H1 (cell line): Measurements from ENCODE around the gene SSU72. TPM values are rescaled to one million over a fixed set of nuclear protein-coding genes. Genes with fewer than 3 reads are reported as not detected.
"Not testable (repeated sequence)": the region's sequence is repeated elsewhere in the genome, so short reads cannot be mapped to it uniquely, and the experiment has no call there.

Experiments used
- CTCF ChIA-PET: fragments of 300-600 bp; sonication (Branson Sonifier 250); formaldehyde crosslinking; loops from one replicate; lab custom pipeline; 2021; ENCODE audit not compliant: partially characterized antibody; lab: Charles Lee
- POLR2A ChIA-PET: fragments of 300-600 bp; sonication (Branson Sonifier 250); formaldehyde crosslinking; loops from one replicate; lab custom pipeline; 2021; ENCODE audit warnings: inconsistent platforms; ENCODE audit not compliant: partially characterized antibody; lab: Charles Lee
- DNase-seq, 2 experiments: peaks; one replicate each; pipeline versions ENCODE4 v3.0.0 to v3.0.0-alpha.2; 2010 to 2022; ENCODE audit warnings: low spot score in 2 of 2, low read depth in 1 of 2, mixed read lengths in 1 of 2
- FAIRE-seq: peaks from 2 replicates; lab custom pipeline; 2011; peaks lifted over from hg19 to GRCh38; lab: Jason Lieb, UNC
- H2AFZ ChIP-seq: 2 replicates; pipeline ENCODE4 v1.8.1; 2012; ENCODE audit warnings: low read length, inconsistent platforms
- H2AK5ac ChIP-seq: 2 replicates; pipeline ENCODE4 v1.6.1; 2013; ENCODE audit warnings: low read depth, low read length
- H2BK120ac ChIP-seq: replicated peaks from 2 replicates; pipeline ENCODE3; 2013; ENCODE audit warnings: low read depth, low read length, inconsistent platforms
- H2BK12ac ChIP-seq: 2 replicates; pipeline ENCODE4 v1.6.1; 2013; ENCODE audit warnings: low read depth, low read length
- H2BK15ac ChIP-seq: 2 replicates; pipeline ENCODE4 v1.6.1; 2013; ENCODE audit warnings: low read length
- H2BK20ac ChIP-seq: 2 replicates; pipeline ENCODE4 v1.6.1; 2013; ENCODE audit warnings: low read length
- H2BK5ac ChIP-seq: 2 replicates; pipeline ENCODE4 v1.6.1; 2013; ENCODE audit warnings: low read depth, low read length
- H3K14ac ChIP-seq: 2 replicates; pipeline ENCODE4 v1.6.1; 2013; ENCODE audit warnings: inconsistent platforms; ENCODE audit not compliant: insufficient read length
- H3K18ac ChIP-seq: 2 replicates; pipeline ENCODE4 v1.6.1; 2013; ENCODE audit warnings: low read length; ENCODE audit errors: extremely low read depth
- H3K23ac ChIP-seq: 2 replicates; pipeline ENCODE4 v1.6.1; 2013; ENCODE audit warnings: inconsistent platforms; ENCODE audit not compliant: insufficient read length
- H3K23me2 ChIP-seq: 2 replicates; pipeline ENCODE4 v1.6.1; 2013; ENCODE audit warnings: low read depth, low read length
- H3K27ac ChIP-seq: 2 replicates; pipeline ENCODE4 v1.6.1; 2011; ENCODE audit warnings: low read depth, low read length, inconsistent platforms
- H3K27me3 ChIP-seq, 4 experiments: replicated peaks in 1 of 4; 1 replicate in 1 of 4; 2 replicates in 3 of 4; pipeline versions ENCODE4 v1.6.1 to v1.8.1; 2011 to 2013; ENCODE audit warnings: low read length in 3 of 4, mild to moderate bottlenecking in 3 of 4, inconsistent platforms in 2 of 4, mixed read lengths in 2 of 4, moderate library complexity in 1 of 4; ENCODE audit not compliant: control insufficient read depth in 3 of 4, insufficient read depth in 3 of 4; ENCODE audit errors: extremely low read depth in 1 of 4
- H3K36me3 ChIP-seq, 4 experiments: 2 replicates each; pipeline versions ENCODE4 v1.6.1 to v1.8.1; 2011 to 2013; ENCODE audit warnings: mild to moderate bottlenecking in 4 of 4, low read length in 3 of 4, moderate library complexity in 2 of 4, control low read depth in 1 of 4, inconsistent platforms in 1 of 4; ENCODE audit not compliant: insufficient read depth in 4 of 4, control insufficient read depth in 2 of 4
- H3K4ac ChIP-seq: replicated peaks from 2 replicates; pipeline ENCODE3; 2013; ENCODE audit warnings: low read length, low read depth, mixed read lengths, inconsistent platforms; ENCODE audit not compliant: insufficient read length
- H3K4me1 ChIP-seq, 4 experiments: replicated peaks in 1 of 4; 1 replicate in 1 of 4; 2 replicates in 3 of 4; pipeline versions ENCODE4 v1.6.1 to v1.8.1; 2011 to 2013; ENCODE audit warnings: low read length in 3 of 4, inconsistent platforms in 2 of 4, mixed read lengths in 1 of 4; ENCODE audit not compliant: insufficient read depth in 4 of 4, control insufficient read depth in 3 of 4
- H3K4me2 ChIP-seq, 2 experiments: 2 replicates each; pipeline versions ENCODE4 v1.6.1 to v1.8.1; 2011 to 2013; ENCODE audit warnings: low read depth in 2 of 2, low read length in 2 of 2, control low read depth in 1 of 2, inconsistent platforms in 1 of 2, mild to moderate bottlenecking in 1 of 2; ENCODE audit not compliant: insufficient read depth in 1 of 2
- H3K4me3 ChIP-seq, 4 experiments: fragments of 200-600, 300-600 bp in 1 of 4; sonication (generic), shearing (Covaris generic), sonication (Bioruptor Twin) in 1 of 4; 2 replicates each; pipeline versions ENCODE4 v1.5.1 to v1.8.1; 2011 to 2016; ENCODE audit warnings: low read length in 4 of 4, low read depth in 3 of 4, control low read depth in 2 of 4, inconsistent platforms in 2 of 4, mild to moderate bottlenecking in 2 of 4, mixed read lengths in 1 of 4, moderate library complexity in 1 of 4; ENCODE audit not compliant: insufficient read depth in 2 of 4; ENCODE audit errors: extremely low read depth in 1 of 4
- H3K56ac ChIP-seq: replicated peaks from 2 replicates; pipeline ENCODE3; 2013; ENCODE audit warnings: low read depth, mild to moderate bottlenecking, mixed read lengths, low read length, inconsistent platforms; ENCODE audit not compliant: insufficient read length
- H3K79me1 ChIP-seq: 2 replicates; pipeline ENCODE4 v1.6.1; 2013; ENCODE audit warnings: low read depth, low read length, control low read depth
- H3K79me2 ChIP-seq, 2 experiments: 2 replicates each; pipeline versions ENCODE4 v1.6.1 to v1.8.1; 2012 to 2013; ENCODE audit warnings: low read length in 2 of 2, mild to moderate bottlenecking in 2 of 2, inconsistent platforms in 1 of 2; ENCODE audit not compliant: insufficient read depth in 2 of 2, control insufficient read depth in 1 of 2
- H3K9ac ChIP-seq, 4 experiments: replicated peaks in 1 of 4; 1 replicate in 1 of 4; 2 replicates in 3 of 4; pipeline versions ENCODE4 v1.6.1 to v1.8.1; 2011 to 2013; ENCODE audit warnings: low read depth in 3 of 4, low read length in 3 of 4, control low read depth in 2 of 4, mild to moderate bottlenecking in 2 of 4, moderate library complexity in 2 of 4, inconsistent platforms in 1 of 4; ENCODE audit errors: extremely low read depth in 1 of 4
- H3K9me3 ChIP-seq, 2 experiments: 2 replicates each; pipeline versions ENCODE4 v1.6.1 to v1.8.1; 2012 to 2013; ENCODE audit warnings: mild to moderate bottlenecking in 2 of 2, moderate library complexity in 2 of 2, control low read depth in 1 of 2, inconsistent platforms in 1 of 2, low read depth in 1 of 2, low read length in 1 of 2, mixed read lengths in 1 of 2; ENCODE audit not compliant: insufficient read depth in 2 of 2
- H4K20me1 ChIP-seq, 2 experiments: replicated peaks in 1 of 2; 2 replicates each; pipeline versions ENCODE3 to v1.8.1; 2011 to 2013; ENCODE audit warnings: inconsistent platforms in 2 of 2, low read length in 2 of 2, mild to moderate bottlenecking in 1 of 2; ENCODE audit not compliant: insufficient read depth in 2 of 2, control insufficient read depth in 1 of 2
- H4K5ac ChIP-seq: 2 replicates; pipeline ENCODE4 v1.6.1; 2013; ENCODE audit warnings: low read length, low read depth, mixed read lengths, inconsistent platforms; ENCODE audit not compliant: insufficient read length
- H4K8ac ChIP-seq: 2 replicates; pipeline ENCODE4 v1.8.0; 2013; ENCODE audit warnings: mild to moderate bottlenecking, moderate library complexity, low read length, inconsistent platforms; ENCODE audit not compliant: insufficient read depth; ENCODE audit errors: extremely low read depth
- H4K91ac ChIP-seq: replicated peaks from 2 replicates; pipeline ENCODE3; 2013; ENCODE audit warnings: low read length, mixed read lengths, inconsistent platforms; ENCODE audit not compliant: insufficient read length
- WGBS, 2 experiments: shearing (Covaris generic) in 1 of 2; methylation state at CpG; one replicate each; pipeline versions ENCODE4 v1.1.6 to v1.1.7; 2013 to 2015; ENCODE audit warnings: low lambda C conversion rate in 2 of 2, mixed read lengths in 2 of 2, inconsistent platforms in 1 of 2, low coverage in 1 of 2, missing lambda C conversion rate in 1 of 2; ENCODE audit not compliant: insufficient replicate concordance in 2 of 2, insufficient coverage in 1 of 2, insufficient read length in 1 of 2; ENCODE audit errors: extremely low coverage in 1 of 2, missing lambda C conversion rate in 1 of 2; 5-methylcytosine and 5-hydroxymethylcytosine counted together
- polyA plus RNA-seq, 7 experiments: library from polyadenylated mRNA; depleted of rRNA in 3 of 7; stranded (reverse) in 5 of 7; unstranded in 2 of 7; fragments of >200 nt in 5 of 7; fragments of 200-250 nt in 2 of 7; gene quantifications; 1 replicate in 5 of 7; 2 replicates in 1 of 7; 4 replicates in 1 of 7; pipeline versions ENCODE4 v1.2.1 to v1.2.3, GENCODE V29; 2011 to 2013; ENCODE audit warnings: missing spikeins in 2 of 7, mixed read lengths in 2 of 7
- total RNA-seq: library from RNA; stranded (reverse); fragmentation: NEBNext Ultra II Directional; extraction: Animal tissue kit (Norgen Biotek cat#: 25700); gene quantifications from 2 replicates; pipeline ENCODE4 v1.2.1, GENCODE V29; 2021

The SSU72 gene
- total and polyA plus RNA-seq, 2 of the 8 experiments (the other 6 are each of a cell fraction or from before 2014, with no cell fraction given): 110 to 165 TPM

GRCh38 chr1:1557688-1558087 lies 17.0 kb downstream of the SSU72 start:
- not testable (repeated sequence) for H3K23ac ChIP-seq, H3K56ac ChIP-seq, H3K4me2 ChIP-seq, H4K8ac ChIP-seq, H3K27ac ChIP-seq, H3K9me3 ChIP-seq, H3K4me1 ChIP-seq, H3K27me3 ChIP-seq, DNase-seq, FAIRE-seq, H3K23me2 ChIP-seq, H2AFZ ChIP-seq, H3K4ac ChIP-seq, H4K5ac ChIP-seq, H2BK20ac ChIP-seq, H3K79me1 ChIP-seq, H2BK12ac ChIP-seq, H3K9ac ChIP-seq, H2AK5ac ChIP-seq, H2BK15ac ChIP-seq, H4K91ac ChIP-seq, H2BK5ac ChIP-seq, H2BK120ac ChIP-seq, H3K18ac ChIP-seq, H3K4me3 ChIP-seq, H3K14ac ChIP-seq
- ChIA-PET CTCF (interaction anchor here (0.8 to 1.8 kb wide), 4 partner anchors 11 to 62 kb away, joined by 3 to 6 read pairs (median 4); no protein-coding TSS in a partner anchor), POLR2A (interaction anchor here (0.9 to 23.0 kb wide), 6 partner anchors 6 to 62 kb away, joined by 3 to 367 read pairs (median 7); partner anchors contain the start of gene MIB2)
- Histone ChIP-seq H3K79me2 (peaks cover 0 to 14% of the 10 kb centered on the region in 2 experiments; a peak in 1 of 4 replicates), H4K20me1 (peaks cover 4 to 24% of the 10 kb centered on the region in 2 experiments), H3K36me3 (peaks cover under 1 to 19% (median 8%) of the 10 kb centered on the region in 4 experiments; a peak in 7 of 8 replicates)
- 95% methylated on average over 7 of the region's 7 CpGs; no CpG with 5 or more reads in 1 of the 2 experiments for WGBS, 2 experiments
